Erythroblast (primary cell): Measurements from ENCODE around the gene RNF212.
"Not testable (repeated sequence)": the region's sequence is repeated elsewhere in the genome, so short reads cannot be mapped to it uniquely, and the experiment has no call there.

Source experiments
- DNase-seq, 2 experiments: peaks; one replicate each; lab custom pipeline; 2025; lab: John Stamatoyannopoulos, UW
- GATA1 ChIP-seq: IDR thresholded peaks from 2 replicates; pipeline ENCODE4 v1.6.1; 2011; ENCODE audit warnings: low read depth, mild to moderate bottlenecking, control low read depth, low read length, moderate library complexity
- POLR2A ChIP-seq: IDR thresholded peaks from 2 replicates; pipeline ENCODE4 v1.6.1; 2011; ENCODE audit warnings: mild to moderate bottlenecking, low read length

The RNF212 gene

GRCh38 chr4:1130316-1131186 lies 17.2 kb upstream of the RNF212 start:
- TF ChIP-seq GATA1 (no peak), POLR2A (no peak)
- DNase-seq, result peak; percentile 70 to 86

DNA sequence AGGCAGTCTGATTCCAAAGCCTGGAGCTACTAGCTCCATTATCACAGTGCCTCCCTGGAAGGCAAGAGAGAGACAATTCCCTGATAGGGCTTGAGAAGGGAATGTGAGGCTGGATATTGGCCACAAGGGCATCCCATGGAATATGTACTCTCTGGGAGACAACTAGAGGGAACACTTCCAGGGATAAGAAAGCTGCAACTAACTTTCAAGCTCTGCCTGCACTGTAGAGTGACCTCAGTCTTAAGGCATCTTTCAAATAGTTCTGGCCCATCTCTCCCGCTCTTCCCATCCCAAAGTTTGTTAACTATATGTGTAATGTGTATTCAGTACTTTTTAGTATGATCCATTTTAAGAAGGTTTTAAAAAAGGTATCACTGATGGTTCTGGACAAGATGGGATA lies 13.1 kb upstream of the RNF212 start:
- TF ChIP-seq GATA1 (no peak), POLR2A (no peak)
- no peak for DNase-seq

- DNase-seq, result not testable (repeated sequence)
These were observed 12.1 kb upstream of the RNF212 start for GRCh38 chr4:1125466-1125865.

- TF ChIP-seq GATA1 (no peak), POLR2A (no peak)
- DNase-seq, result no peak
These were observed 11.5 kb upstream of the RNF212 start for GRCh38 chr4:1124818-1125217.

GRCh38 chr4:1122505-1122904 lies 9.1 kb upstream of the RNF212 start:
- no peak for TF ChIP-seq GATA1
- no peak for TF ChIP-seq POLR2A
- DNase-seq, result peak; percentile 20 to 41

DNA sequence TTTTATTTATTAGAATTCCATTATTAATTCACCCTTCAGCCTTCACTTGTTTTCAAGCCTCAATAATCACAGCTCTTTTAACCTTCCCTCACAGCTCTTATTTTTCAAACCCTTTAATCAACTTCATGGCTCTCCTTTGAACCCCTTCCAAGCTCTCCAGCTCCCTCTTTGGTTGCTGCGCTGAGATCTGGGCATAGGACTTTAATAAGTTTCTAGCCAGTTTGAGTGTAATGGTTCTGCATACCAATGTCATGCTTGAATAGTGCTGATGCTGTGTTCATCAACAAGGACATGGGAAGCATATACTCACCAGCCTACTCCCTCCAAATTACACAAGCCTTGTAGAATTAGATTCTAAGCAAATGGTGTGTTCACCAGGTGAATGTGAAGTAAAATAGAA lies 3.5 kb upstream of the RNF212 start:
- no peak for TF ChIP-seq POLR2A
- TF ChIP-seq GATA1, result no peak
- no peak for DNase-seq

DNA sequence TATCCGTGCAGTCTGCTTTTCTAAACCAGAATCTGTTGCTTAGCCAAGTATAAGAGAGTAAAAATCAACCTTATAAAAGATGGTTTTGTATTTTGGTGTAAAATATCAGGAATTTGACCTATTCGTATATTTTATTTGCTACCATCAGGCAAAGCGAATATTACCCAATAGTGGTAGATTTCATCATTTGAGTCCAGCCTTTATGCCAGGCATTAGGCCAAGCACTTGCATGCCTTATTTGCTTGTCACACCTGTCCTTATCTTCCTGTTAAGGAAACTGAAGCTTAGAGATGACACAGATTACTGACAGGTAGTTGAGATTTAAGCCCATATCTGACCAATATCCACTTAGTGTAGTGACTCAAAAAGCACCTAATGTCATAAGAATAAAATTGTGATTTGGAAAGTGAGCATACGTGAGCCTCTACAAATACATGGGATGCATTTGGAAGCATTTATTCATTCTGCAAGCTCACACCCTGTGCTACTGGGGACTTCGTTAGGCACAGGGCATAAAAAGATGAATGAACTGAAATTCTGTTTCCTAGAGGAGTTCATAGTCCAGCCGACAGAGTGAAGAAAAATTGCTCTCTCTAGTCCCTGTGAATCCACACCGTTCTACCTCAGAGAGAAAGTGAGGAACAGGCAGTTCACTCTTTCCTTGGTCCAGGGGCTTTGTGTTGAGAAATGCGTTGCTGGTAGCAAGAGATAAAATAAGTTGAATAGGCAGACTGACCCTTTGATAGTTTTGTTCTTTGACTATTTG lies 2.3 kb upstream of the RNF212 start:
- TF ChIP-seq GATA1, result no peak
- TF ChIP-seq POLR2A, result no peak
- DNase-seq, result no peak

GRCh38 chr4:1112821-1113182 lies 562 bp downstream of the RNF212 start:
- TF ChIP-seq POLR2A (no peak), GATA1 (no peak)
- no peak for DNase-seq

DNA sequence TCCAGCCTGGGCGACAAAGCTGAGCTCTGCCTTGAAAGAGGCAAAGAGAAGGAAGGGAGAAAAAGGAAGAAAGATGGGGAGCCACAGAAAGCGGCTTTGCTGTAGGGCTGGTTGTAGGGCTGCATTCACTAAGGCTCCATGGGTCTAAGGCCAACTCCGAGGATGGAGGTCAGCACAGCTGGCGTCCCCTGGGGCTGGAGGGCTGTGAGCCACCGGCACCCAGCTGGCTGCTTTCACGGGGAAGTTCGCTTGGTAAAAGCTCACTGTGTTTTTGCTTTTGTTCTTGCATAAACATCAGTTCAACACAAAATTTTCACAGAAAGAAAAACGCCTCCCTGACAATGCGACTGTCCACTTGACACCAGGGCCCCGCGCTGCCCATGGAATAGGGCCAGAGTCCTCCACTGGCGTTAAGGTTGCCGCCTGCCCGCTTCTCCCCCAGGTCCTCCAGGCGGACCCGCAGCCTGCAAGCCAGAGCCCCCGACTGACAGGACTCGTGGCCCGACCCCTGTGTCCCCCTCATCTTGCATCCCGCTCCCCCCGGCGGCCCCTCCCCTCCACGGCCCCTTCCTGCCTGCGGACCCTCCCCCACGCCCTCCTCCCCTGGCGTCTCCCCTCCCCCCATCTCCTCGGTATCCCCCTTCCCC lies 1.1 kb downstream of the RNF212 start:
- no peak for DNase-seq
- TF ChIP-seq POLR2A, result no peak
- no peak for TF ChIP-seq GATA1

DNA sequence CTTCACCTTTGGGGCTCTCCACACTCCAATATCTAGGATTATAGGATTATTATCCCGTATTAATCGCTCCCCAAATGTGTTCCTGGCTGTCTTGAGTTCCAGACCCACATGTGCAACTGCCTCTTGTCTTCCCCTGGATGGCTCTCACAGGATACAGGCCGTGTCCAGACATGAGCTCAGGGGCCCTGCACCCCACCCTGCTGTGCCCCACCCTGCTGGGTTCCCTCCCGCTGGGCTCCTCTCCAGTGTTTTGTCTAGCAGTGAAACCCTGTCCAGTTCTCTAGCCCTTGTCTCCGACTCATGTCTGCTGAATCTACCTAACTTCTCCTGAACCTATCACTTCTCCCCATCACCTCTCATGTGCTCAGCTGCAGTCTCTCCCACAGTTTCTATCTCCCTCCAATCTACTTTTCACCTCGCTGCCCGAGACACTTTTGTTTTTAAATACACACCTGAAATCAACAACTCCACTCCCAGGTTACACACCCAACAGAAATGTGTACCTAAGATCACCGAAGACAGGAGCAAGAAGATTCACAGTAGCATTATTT lies 2.0 kb downstream of the RNF212 start:
- no peak for TF ChIP-seq POLR2A
- TF ChIP-seq GATA1, result no peak
- DNase-seq, result no peak

DNA sequence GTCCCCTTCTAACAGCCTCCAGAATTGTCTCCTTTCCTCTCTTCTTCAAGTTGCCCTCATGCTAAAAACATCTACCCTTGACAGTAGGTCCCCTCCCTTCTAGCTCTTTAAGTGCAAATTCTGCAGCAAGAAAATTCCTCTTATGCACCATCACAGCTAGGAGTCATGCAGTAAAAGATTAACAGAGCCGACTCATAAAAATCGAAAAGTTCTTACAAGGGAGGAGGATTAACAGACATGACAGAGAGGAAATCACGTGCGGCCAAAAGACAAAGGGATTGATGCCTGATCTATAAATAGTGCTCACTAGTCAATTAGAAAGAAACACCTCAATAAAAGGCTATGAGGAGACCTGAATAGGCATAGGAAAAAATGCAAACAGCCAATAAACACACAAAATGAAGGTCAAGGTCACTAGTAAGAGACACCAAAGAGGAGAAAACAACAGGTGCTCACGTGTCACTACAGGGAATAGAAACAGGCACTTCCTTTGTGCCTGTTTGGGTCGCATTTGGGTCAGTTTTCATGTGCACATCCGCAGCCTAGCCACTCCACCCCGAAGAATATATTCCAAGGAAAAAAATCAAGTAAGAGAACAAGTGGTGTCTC lies 3.4 kb downstream of the RNF212 start:
- DNase-seq, result no peak
- TF ChIP-seq POLR2A, result no peak
- TF ChIP-seq GATA1, result no peak

DNA sequence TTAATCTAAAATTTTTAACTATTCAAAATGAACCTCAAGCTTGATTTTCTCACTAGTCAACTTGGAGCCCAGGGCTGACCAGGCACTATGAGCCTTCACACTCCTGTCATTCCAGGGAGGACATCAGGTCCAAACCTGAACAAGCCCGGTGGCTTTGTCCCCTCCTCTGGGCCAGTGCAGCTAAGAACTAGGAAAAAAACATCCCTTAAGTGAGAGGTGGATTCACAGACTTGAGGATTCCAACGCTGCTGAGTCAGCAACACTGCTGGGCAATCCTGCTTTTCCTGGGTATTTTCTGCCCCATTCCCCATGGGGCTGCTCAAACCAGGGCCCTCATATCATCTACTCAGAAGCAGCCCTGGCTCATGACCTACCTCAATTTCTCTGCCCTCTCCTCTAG lies 4.0 kb downstream of the RNF212 start:
- no peak for DNase-seq
- TF ChIP-seq GATA1, result no peak
- no peak for TF ChIP-seq POLR2A

GRCh38 chr4:1105662-1106061 lies 7.7 kb downstream of the RNF212 start:
- no peak for DNase-seq

DNA sequence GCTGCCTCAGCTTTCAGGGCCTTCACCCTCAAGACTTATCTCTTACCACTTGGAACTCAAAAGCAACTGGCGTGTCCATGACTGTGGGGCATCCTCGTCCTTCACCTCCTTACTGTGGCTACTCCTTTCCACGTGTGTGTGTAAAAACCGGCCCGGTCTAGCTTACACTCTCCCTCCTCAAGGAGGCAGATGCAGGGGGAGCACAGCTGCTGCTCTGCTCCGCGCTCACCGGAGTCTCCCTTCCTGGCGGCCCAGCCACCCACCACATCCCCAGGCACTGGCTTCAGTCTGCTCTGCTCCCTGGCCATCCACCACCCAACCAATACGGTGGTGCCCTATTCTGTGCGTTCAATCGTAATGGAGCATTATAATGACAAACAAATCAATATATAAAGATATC lies 8.3 kb downstream of the RNF212 start:
- no peak for TF ChIP-seq POLR2A
- no peak for TF ChIP-seq GATA1

More at GRCh38 chr4:1105662-1106061, 7.7 kb downstream of the RNF212 start:
- TF ChIP-seq GATA1, result no peak

More for the DNA sequence above, 8.3 kb downstream of the RNF212 start:
- DNase-seq, result no peak
